Measurements from ENCODE around the gene THPO.

THPO gene

DNA sequence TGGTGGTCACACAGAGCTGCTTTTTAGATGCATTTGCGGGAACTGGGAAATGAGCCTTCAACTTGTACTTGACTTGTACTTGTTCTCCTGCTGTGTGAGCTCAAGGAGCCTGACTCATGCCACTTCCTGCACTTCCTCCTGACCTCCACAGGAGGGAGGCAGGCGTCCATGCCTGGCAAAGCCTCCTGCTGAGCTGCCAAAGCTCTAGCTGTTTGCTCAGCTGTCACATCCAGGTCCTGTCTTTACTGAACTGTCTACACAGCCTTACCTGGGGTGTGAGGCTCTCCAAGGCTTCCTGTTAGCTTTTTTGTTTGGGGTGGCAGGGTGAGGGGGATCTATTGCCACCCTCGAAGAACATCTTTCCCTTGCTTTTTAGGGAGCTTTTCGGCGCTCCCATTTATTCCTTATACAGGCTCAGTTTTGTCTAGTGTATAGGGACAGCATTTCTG lies 6.4 kb downstream of the THPO start:
- H2AFZ ChIP-seq (ENCODE audit: low read depth, low read length, severe bottlenecking), result no peak overlapping the region
- H3K9me3 ChIP-seq (ENCODE audit: insufficient read depth, low read length), result no peaks in the 10 kb centered on the region
- H3K4me2 ChIP-seq (ENCODE audit: low read depth, low read length, poor library complexity, severe bottlenecking), result no peak overlapping the region
- H4K20me1 ChIP-seq (ENCODE audit: low read depth, low read length), result no peaks in the 10 kb centered on the region
- H3K36me3 ChIP-seq (ENCODE audit: low read length), result peaks cover 6% of the 10 kb centered on the region; the same call in 1 of the 2 replicates
- no peaks in the 10 kb centered on the region for H3K27me3 ChIP-seq (ENCODE audit: low read length)
- no peak overlapping the region for H3K4me3 ChIP-seq (ENCODE audit: insufficient read depth, low read length, poor library complexity, severe bottlenecking)
- no peak for TF ChIP-seq EZH2phosphoT487 (conservative IDR thresholded peaks at IDR 0.05; ENCODE audit: low read length)
- TF ChIP-seq, protein P1, sequence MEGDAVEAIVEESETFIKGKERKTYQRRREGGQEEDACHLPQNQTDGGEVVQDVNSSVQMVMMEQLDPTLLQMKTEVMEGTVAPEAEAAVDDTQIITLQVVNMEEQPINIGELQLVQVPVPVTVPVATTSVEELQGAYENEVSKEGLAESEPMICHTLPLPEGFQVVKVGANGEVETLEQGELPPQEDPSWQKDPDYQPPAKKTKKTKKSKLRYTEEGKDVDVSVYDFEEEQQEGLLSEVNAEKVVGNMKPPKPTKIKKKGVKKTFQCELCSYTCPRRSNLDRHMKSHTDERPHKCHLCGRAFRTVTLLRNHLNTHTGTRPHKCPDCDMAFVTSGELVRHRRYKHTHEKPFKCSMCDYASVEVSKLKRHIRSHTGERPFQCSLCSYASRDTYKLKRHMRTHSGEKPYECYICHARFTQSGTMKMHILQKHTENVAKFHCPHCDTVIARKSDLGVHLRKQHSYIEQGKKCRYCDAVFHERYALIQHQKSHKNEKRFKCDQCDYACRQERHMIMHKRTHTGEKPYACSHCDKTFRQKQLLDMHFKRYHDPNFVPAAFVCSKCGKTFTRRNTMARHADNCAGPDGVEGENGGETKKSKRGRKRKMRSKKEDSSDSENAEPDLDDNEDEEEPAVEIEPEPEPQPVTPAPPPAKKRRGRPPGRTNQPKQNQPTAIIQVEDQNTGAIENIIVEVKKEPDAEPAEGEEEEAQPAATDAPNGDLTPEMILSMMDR (IDR thresholded peaks at IDR 0.05; ENCODE audit: insufficient read depth, low read length, poor library complexity, severe bottlenecking), result peak; percentile 37
- no peak overlapping the region for H3K27ac ChIP-seq (ENCODE audit: low read depth, low read length)
- no peak overlapping the region for H3K9ac ChIP-seq (ENCODE audit: low read length)
- H3K79me2 ChIP-seq (ENCODE audit: insufficient read depth, low read length), result no peaks in the 10 kb centered on the region
- no peaks in the 10 kb centered on the region for H3K9me2 ChIP-seq (replicated peaks; ENCODE audit: insufficient read depth, low read length)
- peaks cover 10% of the 10 kb centered on the region for H3F3A ChIP-seq (ENCODE audit: insufficient read depth)

DNA sequence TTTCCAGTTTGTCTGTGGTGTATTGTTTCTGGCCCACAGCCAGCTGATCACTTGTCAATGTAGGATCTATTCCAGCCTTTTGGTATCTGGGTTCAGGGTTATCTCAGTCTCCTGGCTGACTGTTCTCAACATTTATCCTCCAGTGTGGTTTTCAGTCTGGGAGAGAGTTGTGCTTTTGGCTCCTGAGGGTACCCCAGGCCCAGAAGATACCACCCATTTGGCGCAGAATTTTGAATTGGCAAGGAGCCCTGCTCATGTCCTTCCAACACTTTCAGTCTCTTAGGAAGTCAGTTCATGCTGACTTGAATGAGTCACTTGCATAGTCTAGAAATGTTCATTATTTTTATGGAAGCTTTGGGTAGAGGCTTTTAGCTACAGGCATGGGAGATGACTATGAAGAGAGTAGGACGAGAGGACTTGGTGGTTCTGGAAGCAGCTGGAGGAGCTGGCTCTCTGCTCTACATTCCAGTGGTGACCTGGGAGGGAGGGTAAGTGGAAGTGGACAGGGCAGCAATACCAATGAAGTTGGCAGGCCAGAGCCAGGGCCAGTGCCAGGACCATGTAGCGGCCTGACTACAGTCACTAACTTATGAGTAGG lies 9.3 kb downstream of the THPO start:
- Histone ChIP-seq H4K20me1 (ENCODE audit: low read depth, low read length) (no peaks in the 10 kb centered on the region; the same call in 1 of the 2 replicates), H3K4me3 (ENCODE audit: insufficient read depth, low read length, poor library complexity, severe bottlenecking) (no peak overlapping the region), H3K36me3 (ENCODE audit: low read length) (peaks cover 12% of the 10 kb centered on the region; the same call in 1 of the 2 replicates), H3K9me3 (ENCODE audit: insufficient read depth, low read length) (no peaks in the 10 kb centered on the region), H3K79me2 (ENCODE audit: insufficient read depth, low read length) (peaks cover 16% of the 10 kb centered on the region), H3K27ac (ENCODE audit: low read depth, low read length) (no peak overlapping the region), H3K9me2 (replicated peaks; ENCODE audit: insufficient read depth, low read length) (no peaks in the 10 kb centered on the region), H3K9ac (ENCODE audit: low read length) (no peak overlapping the region), H3K4me2 (ENCODE audit: low read depth, low read length, poor library complexity, severe bottlenecking) (no peak overlapping the region), H3F3A (ENCODE audit: insufficient read depth) (peaks cover 10% of the 10 kb centered on the region), H2AFZ (ENCODE audit: low read depth, low read length, severe bottlenecking) (no peak overlapping the region), H3K27me3 (ENCODE audit: low read length) (no peaks in the 10 kb centered on the region)
- TF ChIP-seq, protein P1 (IDR thresholded peaks at IDR 0.05; ENCODE audit: insufficient read depth, low read length, poor library complexity, severe bottlenecking), result no peak
- TF ChIP-seq EZH2phosphoT487 (conservative IDR thresholded peaks at IDR 0.05; ENCODE audit: low read length), result no peak

DNA sequence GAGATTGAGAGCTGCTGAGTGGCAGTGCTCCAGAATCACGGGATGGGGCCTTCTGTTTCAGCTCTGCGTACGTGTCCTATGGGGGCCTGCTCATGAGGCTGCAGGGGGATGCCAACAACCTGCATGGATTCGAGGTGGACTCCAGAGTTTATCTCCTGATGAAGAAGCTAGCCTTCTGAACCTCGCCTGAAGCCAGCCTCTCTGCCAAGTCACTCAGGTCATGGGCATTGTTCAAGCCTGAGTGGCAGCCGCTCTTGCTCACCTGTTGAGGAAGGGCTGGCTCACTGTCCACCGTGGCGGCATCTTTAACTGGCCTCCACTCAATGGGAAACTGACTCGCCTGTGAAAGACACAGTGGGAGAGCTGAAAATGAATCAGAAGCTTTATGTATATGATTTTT lies 9.9 kb downstream of the THPO start:
- Histone ChIP-seq H3K36me3 (ENCODE audit: low read length) (peaks cover 12% of the 10 kb centered on the region; the same call in 1 of the 2 replicates), H3K27ac (ENCODE audit: low read depth, low read length) (no peak overlapping the region), H2AFZ (ENCODE audit: low read depth, low read length, severe bottlenecking) (no peak overlapping the region), H4K20me1 (ENCODE audit: low read depth, low read length) (no peaks in the 10 kb centered on the region; the same call in 1 of the 2 replicates), H3K27me3 (ENCODE audit: low read length) (no peaks in the 10 kb centered on the region), H3F3A (ENCODE audit: insufficient read depth) (peaks cover 10% of the 10 kb centered on the region), H3K4me3 (ENCODE audit: insufficient read depth, low read length, poor library complexity, severe bottlenecking) (no peak overlapping the region), H3K79me2 (ENCODE audit: insufficient read depth, low read length) (peaks cover 20% of the 10 kb centered on the region), H3K9me2 (replicated peaks; ENCODE audit: insufficient read depth, low read length) (no peaks in the 10 kb centered on the region), H3K4me2 (ENCODE audit: low read depth, low read length, poor library complexity, severe bottlenecking) (no peak overlapping the region), H3K9me3 (ENCODE audit: insufficient read depth, low read length) (no peaks in the 10 kb centered on the region), H3K9ac (ENCODE audit: low read length) (no peak overlapping the region)
- TF ChIP-seq EZH2phosphoT487 (conservative IDR thresholded peaks at IDR 0.05; ENCODE audit: low read length), result no peak
- TF ChIP-seq, protein P1 (IDR thresholded peaks at IDR 0.05; ENCODE audit: insufficient read depth, low read length, poor library complexity, severe bottlenecking), result no peak

Measured in SU-DHL-6 (cell line).